Smooth muscle cell (in vitro differentiated cells): ENCODE data around the gene CDKN2C. TPM values are rescaled to one million over a fixed set of nuclear protein-coding genes. Genes with fewer than 3 reads are reported as not detected.

ENCODE experiments used
- DNase-seq: peaks from one replicate; lab custom pipeline; 2025; ENCODE audit not compliant: unreplicated experiment; lab: John Stamatoyannopoulos, UW
- H2AFZ ChIP-seq: fragments of 200-600 bp; sonication (generic); 2 replicates; pipeline ENCODE4 v1.6.0; 2016; ENCODE audit warnings: antibody characterized with exemption, low read depth, mild to moderate bottlenecking
- H3F3A ChIP-seq: fragments of 200-600 bp; sonication (generic); 2 replicates; pipeline ENCODE4 v1.6.0; 2017; ENCODE audit warnings: antibody characterized with exemption, low read depth
- H3K27ac ChIP-seq: fragments of 200-600 bp; sonication (generic); 2 replicates; pipeline ENCODE4 v1.5.1; 2016; ENCODE audit warnings: low read depth, mild to moderate bottlenecking
- H3K27me3 ChIP-seq: fragments of 200-600 bp; sonication (generic); 2 replicates; pipeline ENCODE4 v1.6.1; 2016; ENCODE audit warnings: low read depth, mild to moderate bottlenecking
- H3K36me3 ChIP-seq: fragments of 200-600 bp; sonication (generic); 2 replicates; pipeline ENCODE4 v1.5.1; 2016; ENCODE audit warnings: low read depth
- H3K4me1 ChIP-seq: fragments of 200-600 bp; sonication (generic); 2 replicates; pipeline ENCODE4 v1.5.1; 2016; ENCODE audit warnings: low read depth
- H3K4me2 ChIP-seq: fragments of 200-600 bp; sonication (generic); 2 replicates; pipeline ENCODE4 v1.6.0; 2016; ENCODE audit warnings: mild to moderate bottlenecking
- H3K4me3 ChIP-seq: fragments of 200-600 bp; sonication (generic); 2 replicates; pipeline ENCODE4 v1.5.1; 2016; ENCODE audit warnings: mild to moderate bottlenecking
- H3K79me2 ChIP-seq: fragments of 200-600 bp; sonication (generic); 2 replicates; pipeline ENCODE4 v1.6.0; 2016; ENCODE audit warnings: low read depth, mild to moderate bottlenecking
- H3K9ac ChIP-seq: fragments of 200-600 bp; sonication (generic); 2 replicates; pipeline ENCODE4 v1.6.0; 2016; ENCODE audit warnings: low read depth
- H3K9me3 ChIP-seq: fragments of 200-600 bp; sonication (generic); replicated peaks from 2 replicates; pipeline ENCODE4 v1.5.1; 2016; ENCODE audit warnings: low read depth
- H4K20me1 ChIP-seq: fragments of 200-600 bp; sonication (generic); 2 replicates; pipeline ENCODE4 v1.6.0; 2016; ENCODE audit warnings: low read depth
- WGBS: methylation state at CpG from one replicate; pipeline ENCODE4 v1.1.7; 2016; ENCODE audit warnings: low lambda C conversion rate; 5-methylcytosine and 5-hydroxymethylcytosine counted together
- polyA plus RNA-seq: library from polyadenylated mRNA; unstranded; fragments of >200 nt; fragmentation: Nextera tagmentation; extraction: Ambion mirVana; gene quantifications from 2 replicates; pipeline ENCODE4 v1.2.1, GENCODE V29; 2016
- total RNA-seq: library from RNA; depleted of rRNA; stranded (reverse); fragments of >200 nt; gene quantifications from 2 replicates; pipeline ENCODE4 v1.2.3, GENCODE V29; 2014
- TF ChIP-seq, protein P1 (sequence below): fragments of 200-600 bp; sonication (generic); IDR thresholded peaks from 2 replicates; pipeline ENCODE4 v1.5.1; 2017; ENCODE audit warnings: borderline replicate concordance, mild to moderate bottlenecking, antibody characterized with exemption; ENCODE audit not compliant: insufficient read depth, poor library complexity, severe bottlenecking

CDKN2C gene
- total and polyA plus RNA-seq, 2 experiments from 2014 or later = 1.3 to 3.2 TPM

DNA sequence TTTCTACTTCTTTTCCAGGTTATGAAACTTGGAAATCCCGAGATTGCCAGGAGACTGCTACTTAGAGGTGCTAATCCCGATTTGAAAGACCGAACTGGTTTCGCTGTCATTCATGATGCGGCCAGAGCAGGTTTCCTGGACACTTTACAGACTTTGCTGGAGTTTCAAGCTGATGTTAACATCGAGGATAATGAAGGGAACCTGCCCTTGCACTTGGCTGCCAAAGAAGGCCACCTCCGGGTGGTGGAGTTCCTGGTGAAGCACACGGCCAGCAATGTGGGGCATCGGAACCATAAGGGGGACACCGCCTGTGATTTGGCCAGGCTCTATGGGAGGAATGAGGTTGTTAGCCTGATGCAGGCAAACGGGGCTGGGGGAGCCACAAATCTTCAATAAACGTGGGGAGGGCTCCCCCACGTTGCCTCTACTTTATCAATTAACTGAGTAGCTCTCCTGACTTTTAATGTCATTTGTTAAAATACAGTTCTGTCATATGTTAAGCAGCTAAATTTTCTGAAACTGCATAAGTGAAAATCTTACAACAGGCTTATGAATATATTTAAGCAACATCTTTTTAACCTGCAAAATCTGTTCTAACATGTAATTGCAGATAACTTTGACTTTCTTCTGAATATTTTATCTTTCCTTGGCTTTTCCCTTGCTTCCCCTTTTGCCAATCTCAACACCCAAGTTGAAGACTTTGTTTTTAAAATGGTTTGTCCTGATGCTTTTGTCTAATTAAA, 4.0 kb downstream of the CDKN2C start:
- no peak overlapping the region for H3K9ac ChIP-seq
- TF ChIP-seq, protein P1, sequence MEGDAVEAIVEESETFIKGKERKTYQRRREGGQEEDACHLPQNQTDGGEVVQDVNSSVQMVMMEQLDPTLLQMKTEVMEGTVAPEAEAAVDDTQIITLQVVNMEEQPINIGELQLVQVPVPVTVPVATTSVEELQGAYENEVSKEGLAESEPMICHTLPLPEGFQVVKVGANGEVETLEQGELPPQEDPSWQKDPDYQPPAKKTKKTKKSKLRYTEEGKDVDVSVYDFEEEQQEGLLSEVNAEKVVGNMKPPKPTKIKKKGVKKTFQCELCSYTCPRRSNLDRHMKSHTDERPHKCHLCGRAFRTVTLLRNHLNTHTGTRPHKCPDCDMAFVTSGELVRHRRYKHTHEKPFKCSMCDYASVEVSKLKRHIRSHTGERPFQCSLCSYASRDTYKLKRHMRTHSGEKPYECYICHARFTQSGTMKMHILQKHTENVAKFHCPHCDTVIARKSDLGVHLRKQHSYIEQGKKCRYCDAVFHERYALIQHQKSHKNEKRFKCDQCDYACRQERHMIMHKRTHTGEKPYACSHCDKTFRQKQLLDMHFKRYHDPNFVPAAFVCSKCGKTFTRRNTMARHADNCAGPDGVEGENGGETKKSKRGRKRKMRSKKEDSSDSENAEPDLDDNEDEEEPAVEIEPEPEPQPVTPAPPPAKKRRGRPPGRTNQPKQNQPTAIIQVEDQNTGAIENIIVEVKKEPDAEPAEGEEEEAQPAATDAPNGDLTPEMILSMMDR = no peak
- H4K20me1 ChIP-seq = no peaks in the 10 kb centered on the region
- no peak overlapping the region for H3K27ac ChIP-seq
- H3K4me2 ChIP-seq = no peak overlapping the region
- H3K27me3 ChIP-seq = peaks cover 87% of the 10 kb centered on the region
- H3K4me3 ChIP-seq = no peak overlapping the region
- H3K36me3 ChIP-seq = no peaks in the 10 kb centered on the region
- no peaks in the 10 kb centered on the region for H3K9me3 ChIP-seq
- H3K79me2 ChIP-seq = no peaks in the 10 kb centered on the region
- no peak for DNase-seq
- no peak overlapping the region for H2AFZ ChIP-seq
- H3F3A ChIP-seq = no peaks in the 10 kb centered on the region
- 16% methylated on average over 13 of the region's 13 CpGs for WGBS
- H3K4me1 ChIP-seq = peaks cover 10% of the 10 kb centered on the region

DNA sequence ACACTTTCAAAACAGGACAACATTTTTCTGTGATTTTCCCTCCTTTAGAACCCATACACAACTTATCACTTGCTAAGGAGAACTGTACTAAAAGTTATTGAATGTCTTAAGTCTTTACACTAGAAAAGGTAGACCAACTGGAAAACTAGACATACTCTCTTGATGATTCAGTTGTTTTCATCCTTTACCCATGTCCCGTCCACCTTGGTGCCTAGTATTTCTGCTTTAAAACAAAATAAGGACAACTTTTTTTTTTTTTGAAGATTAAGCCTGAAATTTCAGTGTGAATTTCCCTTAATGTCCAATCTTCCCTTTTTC, 4.5 kb downstream of the CDKN2C start:
- H3K4me3 ChIP-seq = no peak overlapping the region
- no peaks in the 10 kb centered on the region for H3K36me3 ChIP-seq
- H3K27me3 ChIP-seq = peaks cover 93% of the 10 kb centered on the region
- no peak overlapping the region for H3K9ac ChIP-seq
- TF ChIP-seq, protein P1 = no peak
- no peak overlapping the region for H2AFZ ChIP-seq
- no peaks in the 10 kb centered on the region for H3F3A ChIP-seq
- WGBS = 34% methylated on average over 1 of the region's 1 CpG
- no peak overlapping the region for H3K27ac ChIP-seq
- no peak overlapping the region for H3K4me2 ChIP-seq
- no peak for DNase-seq
- no peaks in the 10 kb centered on the region for H3K79me2 ChIP-seq
- no peaks in the 10 kb centered on the region for H3K9me3 ChIP-seq
- no peaks in the 10 kb centered on the region for H4K20me1 ChIP-seq
- peaks cover 10% of the 10 kb centered on the region for H3K4me1 ChIP-seq

DNA sequence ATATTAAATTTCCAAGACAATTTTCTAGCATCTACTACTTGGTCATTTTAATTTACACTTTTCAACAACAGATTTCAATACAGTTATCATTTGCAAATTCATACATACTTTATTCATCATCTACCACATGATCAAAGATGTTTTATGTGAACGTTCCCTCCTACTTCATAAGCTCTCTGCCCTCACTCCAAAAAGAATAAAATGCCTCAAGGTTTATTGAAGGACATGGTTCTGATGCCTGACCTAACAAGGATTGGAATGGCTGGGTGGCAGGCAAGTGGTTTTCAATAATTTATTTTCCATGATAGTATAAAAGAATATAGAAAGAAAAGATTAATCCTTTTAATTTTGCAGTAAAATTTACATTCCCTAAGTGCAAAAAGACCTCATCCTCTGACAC, 5.4 kb downstream of the CDKN2C start:
- 21% methylated on average over 1 of the region's 1 CpG for WGBS
- H2AFZ ChIP-seq = no peak overlapping the region

More for the DNA sequence above, 5.4 kb downstream of the CDKN2C start:
- Histone ChIP-seq H4K20me1 (no peaks in the 10 kb centered on the region), H3K4me2 (no peak overlapping the region), H3K79me2 (no peaks in the 10 kb centered on the region), H3K9me3 (no peaks in the 10 kb centered on the region), H3K4me1 (peaks cover 10% of the 10 kb centered on the region), H3K27ac (no peak overlapping the region), H3K36me3 (no peaks in the 10 kb centered on the region), H3K27me3 (peaks cover 100% of the 10 kb centered on the region), H3K4me3 (no peak overlapping the region), H3K9ac (no peak overlapping the region), H3F3A (no peaks in the 10 kb centered on the region)
- no peak for DNase-seq
- TF ChIP-seq, protein P1 = no peak
